Gastroesophageal sphincter (tissue), 4 donors: ENCODE results near the gene DACH1. TPM values are rescaled to one million over a fixed set of nuclear protein-coding genes. Genes with fewer than 3 reads are reported as not detected.

Experiments used
- ATAC-seq: fragments of 150-250 bp; one replicate; pipeline ENCODE4 v1.9.1; 2016; ENCODE audit warnings: mild to moderate bottlenecking, moderate library complexity
- H3K27ac ChIP-seq, 4 donors: fragments of 200-600 bp; sonication (generic) in 3 of 4; 1 replicate in 3 of 4; 2 replicates in 1 of 4; pipeline ENCODE4 v1.5.1; 2016 to 2019
- H3K27me3 ChIP-seq: fragments of 200-600 bp; sonication (generic); one replicate; pipeline ENCODE4 v1.5.1; 2019
- H3K36me3 ChIP-seq, 2 donors: fragments of 200-600 bp; sonication (generic); one replicate each; pipeline ENCODE4 v1.5.1; 2019; ENCODE audit warnings: control low read depth in 1 of 2
- H3K4me1 ChIP-seq, 3 donors: fragments of 200-600 bp; sonication (generic); 1 replicate in 2 of 3; 2 replicates in 1 of 3; pipeline ENCODE4 v1.5.1; 2016 to 2019; ENCODE audit warnings: control low read depth in 2 of 3
- H3K4me3 ChIP-seq, 2 donors: fragments of 200-600 bp; sonication (generic); one replicate each; pipeline ENCODE4 v1.5.1; 2019; ENCODE audit warnings: mild to moderate bottlenecking in 1 of 2, moderate library complexity in 1 of 2
- H3K9me3 ChIP-seq, 3 donors: fragments of 200-600 bp; sonication (generic); one replicate each; pipeline ENCODE4 v1.5.1; 2017 to 2019; ENCODE audit warnings: control low read depth in 2 of 3
- EP300 ChIP-seq: sonication (generic); formaldehyde crosslinking; IDR thresholded peaks from one replicate; pipeline ENCODE4 v1.6.1; 2017; ENCODE audit warnings: antibody characterized with exemption, mild to moderate bottlenecking
- POLR2A ChIP-seq, 2 donors: fragments of 450-650 bp; IDR thresholded peaks; one replicate each; pipeline ENCODE4 v1.6.1; 2017; ENCODE audit warnings: antibody characterized with exemption in 2 of 2, mild to moderate bottlenecking in 2 of 2, moderate library complexity in 1 of 2
- POLR2AphosphoS5 ChIP-seq: sonication (generic); formaldehyde crosslinking; IDR thresholded peaks from one replicate; pipeline ENCODE4 v1.6.1; 2017; ENCODE audit warnings: antibody characterized with exemption
- WGBS, 2 donors: methylation state at CpG; one replicate each; pipeline ENCODE4 v1.1.5; 2018; ENCODE audit warnings: low coverage in 1 of 2; 5-methylcytosine and 5-hydroxymethylcytosine counted together
- total RNA-seq, 4 donors: library from RNA; depleted of rRNA; stranded (reverse); fragments of >200 nt; gene quantifications; one replicate each; pipeline ENCODE4 v1.1.0, GENCODE V29; 2016
- TF ChIP-seq, protein P1 (sequence below), 4 experiments: fragments of 200-600 bp in 2 of 4; fragments of 450-650 bp in 2 of 4; sonication (generic) in 1 of 4; IDR thresholded peaks; one replicate each; pipeline ENCODE4 v1.5.1; 2017 to 2019; ENCODE audit warnings: antibody characterized with exemption in 4 of 4, mild to moderate bottlenecking in 2 of 4, moderate library complexity in 2 of 4

The DACH1 gene
- total RNA-seq, 4 donors from 2014 or later = 1.1 to 2.1 (median 1.7) TPM

DNA sequence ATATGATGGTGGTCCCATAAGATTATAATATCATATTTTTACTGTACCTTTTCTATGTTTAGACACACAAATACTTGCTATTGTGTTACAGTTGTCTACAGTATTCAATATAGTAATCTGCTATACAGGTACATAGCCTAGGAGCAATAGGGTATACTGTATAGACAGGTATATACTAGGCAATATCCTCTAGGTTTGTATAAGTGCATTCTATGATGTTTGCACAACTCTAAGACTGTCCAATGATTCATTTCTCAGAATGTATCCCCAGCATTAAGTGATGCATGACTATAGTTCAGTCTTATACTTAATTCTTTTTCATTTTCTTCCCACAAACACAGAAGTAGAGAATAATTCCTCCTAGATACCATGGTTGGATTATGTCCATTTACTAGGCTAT is 383.3 kb downstream of the DACH1 start:
- Histone ChIP-seq H3K27ac (no peak overlapping the region), H3K36me3 (no peaks in the 10 kb centered on the region), H3K9me3 (no peaks in the 10 kb centered on the region), H3K27me3 (no peaks in the 10 kb centered on the region), H3K4me1 (no peaks in the 10 kb centered on the region), H3K4me3 (no peak overlapping the region)
- TF ChIP-seq POLR2AphosphoS5 (no peak), POLR2A (IDR thresholded peaks at IDR 0.05) (no peak), EP300 (no peak)
- TF ChIP-seq, protein P1, sequence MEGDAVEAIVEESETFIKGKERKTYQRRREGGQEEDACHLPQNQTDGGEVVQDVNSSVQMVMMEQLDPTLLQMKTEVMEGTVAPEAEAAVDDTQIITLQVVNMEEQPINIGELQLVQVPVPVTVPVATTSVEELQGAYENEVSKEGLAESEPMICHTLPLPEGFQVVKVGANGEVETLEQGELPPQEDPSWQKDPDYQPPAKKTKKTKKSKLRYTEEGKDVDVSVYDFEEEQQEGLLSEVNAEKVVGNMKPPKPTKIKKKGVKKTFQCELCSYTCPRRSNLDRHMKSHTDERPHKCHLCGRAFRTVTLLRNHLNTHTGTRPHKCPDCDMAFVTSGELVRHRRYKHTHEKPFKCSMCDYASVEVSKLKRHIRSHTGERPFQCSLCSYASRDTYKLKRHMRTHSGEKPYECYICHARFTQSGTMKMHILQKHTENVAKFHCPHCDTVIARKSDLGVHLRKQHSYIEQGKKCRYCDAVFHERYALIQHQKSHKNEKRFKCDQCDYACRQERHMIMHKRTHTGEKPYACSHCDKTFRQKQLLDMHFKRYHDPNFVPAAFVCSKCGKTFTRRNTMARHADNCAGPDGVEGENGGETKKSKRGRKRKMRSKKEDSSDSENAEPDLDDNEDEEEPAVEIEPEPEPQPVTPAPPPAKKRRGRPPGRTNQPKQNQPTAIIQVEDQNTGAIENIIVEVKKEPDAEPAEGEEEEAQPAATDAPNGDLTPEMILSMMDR (IDR thresholded peaks at IDR 0.05) = no peak
- no peak for ATAC-seq

DNA sequence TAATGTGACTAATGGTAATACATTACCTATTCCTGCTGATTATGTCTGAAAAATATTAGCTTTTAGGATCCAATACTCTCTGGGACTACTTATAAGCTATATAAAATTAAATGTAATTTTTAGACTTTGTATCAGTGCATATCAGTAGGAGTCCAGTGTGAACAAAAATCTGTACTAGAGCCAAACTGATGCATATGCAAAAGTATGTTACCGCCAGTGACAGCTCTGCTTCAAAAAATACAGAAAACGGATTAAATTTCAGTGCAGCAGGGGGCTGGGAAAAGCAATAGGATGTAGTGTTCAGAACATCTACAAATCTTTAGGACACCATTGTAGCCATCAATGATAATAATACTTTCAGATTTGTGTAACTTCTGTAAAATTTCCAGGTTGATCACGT is 385.5 kb downstream of the DACH1 start:
- no peaks in the 10 kb centered on the region for H3K36me3 ChIP-seq
- H3K4me3 ChIP-seq = no peak overlapping the region
- no peaks in the 10 kb centered on the region for H3K4me1 ChIP-seq
- ATAC-seq = no peak
- WGBS, 2 donors = 85 to 96% methylated on average over 3 of the region's 3 CpGs
- TF ChIP-seq, protein P1 (IDR thresholded peaks at IDR 0.05) = no peak
- TF ChIP-seq POLR2A (IDR thresholded peaks at IDR 0.05) (no peak), POLR2AphosphoS5 (no peak), EP300 (no peak)
- no peaks in the 10 kb centered on the region for H3K27me3 ChIP-seq
- no peak overlapping the region for H3K27ac ChIP-seq
- H3K9me3 ChIP-seq = no peaks in the 10 kb centered on the region

DNA sequence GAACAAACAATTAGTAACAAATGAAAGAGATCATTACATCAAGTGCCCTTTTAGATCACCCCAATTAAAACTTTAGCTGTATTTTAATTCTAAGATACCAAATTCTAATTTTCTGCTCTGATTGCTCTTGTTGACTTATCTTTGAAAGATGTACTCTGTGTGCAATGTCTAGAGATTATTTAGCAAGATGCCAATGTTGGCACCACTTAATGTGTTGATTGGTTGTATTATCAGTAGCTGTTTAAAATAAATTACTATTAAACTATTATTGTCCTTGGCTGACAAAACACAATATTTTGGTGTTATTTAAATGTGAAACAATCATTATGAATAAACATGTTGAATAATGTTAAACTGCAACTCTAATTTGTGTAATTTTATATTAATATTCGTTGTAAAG is 386.0 kb downstream of the DACH1 start:
- H3K27me3 ChIP-seq = no peaks in the 10 kb centered on the region
- H3K4me1 ChIP-seq = no peaks in the 10 kb centered on the region
- no peak for TF ChIP-seq POLR2A (IDR thresholded peaks at IDR 0.05)
- no peak for TF ChIP-seq POLR2AphosphoS5
- TF ChIP-seq, protein P1 (IDR thresholded peaks at IDR 0.05) = no peak
- TF ChIP-seq EP300 = no peak

DNA sequence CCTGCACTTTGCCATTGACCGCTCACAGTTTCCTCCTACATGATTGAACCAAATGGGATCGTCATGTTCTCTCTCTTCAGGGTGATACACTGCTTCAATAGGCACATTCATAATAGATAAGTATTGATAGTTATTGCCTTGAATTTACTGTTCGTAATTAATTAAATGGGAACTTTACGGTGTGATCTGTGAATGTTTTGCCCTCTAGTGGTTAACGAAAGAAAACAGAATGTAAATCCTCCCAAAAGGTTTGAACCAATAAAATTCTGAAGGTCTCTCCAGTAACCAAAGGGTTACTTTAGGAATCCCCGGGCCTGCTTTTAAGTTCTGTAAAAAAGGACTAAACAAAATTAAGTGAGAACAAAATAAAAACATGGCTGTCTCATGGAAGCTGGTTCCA is 389.3 kb downstream of the DACH1 start:
- Histone ChIP-seq H3K36me3 (no peaks in the 10 kb centered on the region), H3K27ac (no peak overlapping the region), H3K4me3 (no peak overlapping the region), H3K9me3 (no peaks in the 10 kb centered on the region), H3K4me1 (no peaks in the 10 kb centered on the region), H3K27me3 (no peaks in the 10 kb centered on the region)
- TF ChIP-seq POLR2A (IDR thresholded peaks at IDR 0.05) (no peak), EP300 (no peak), POLR2AphosphoS5 (no peak)
- TF ChIP-seq, protein P1 (IDR thresholded peaks at IDR 0.05) = no peak
- ATAC-seq = no peak
- 76% methylated on average over 6 of the region's 6 CpGs for WGBS, 2 donors

More for the DNA sequence above, 386.0 kb downstream of the DACH1 start:
- ATAC-seq = no peak
- WGBS, 2 donors = 78 to 85% methylated on average over 1 of the region's 1 CpG
- Histone ChIP-seq H3K36me3 (no peaks in the 10 kb centered on the region), H3K27ac (no peak overlapping the region), H3K4me3 (no peak overlapping the region), H3K9me3 (no peaks in the 10 kb centered on the region)

DNA sequence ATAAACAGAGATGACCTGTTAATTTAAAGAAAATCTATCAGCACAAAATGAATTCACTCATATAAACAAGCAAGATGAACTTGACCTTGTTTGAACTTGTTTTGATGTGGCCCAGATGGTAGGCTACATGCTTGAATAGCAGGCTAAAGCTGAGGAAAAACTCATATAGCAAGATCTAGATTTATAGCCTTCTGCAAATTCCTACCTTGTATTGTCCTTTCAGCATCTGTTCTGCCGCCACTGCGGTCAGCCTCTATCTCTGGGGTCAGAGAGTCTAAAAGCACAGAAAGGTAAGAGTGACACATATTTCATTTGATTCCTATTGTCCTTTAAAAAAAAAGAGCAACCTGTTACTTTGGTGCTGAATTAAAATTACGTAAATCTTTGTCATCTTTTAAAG is 392.1 kb downstream of the DACH1 start:
- H3K36me3 ChIP-seq = no peaks in the 10 kb centered on the region
- no peak overlapping the region for H3K4me3 ChIP-seq
- no peak for ATAC-seq
- no peaks in the 10 kb centered on the region for H3K27me3 ChIP-seq
- H3K27ac ChIP-seq = no peak overlapping the region
- H3K9me3 ChIP-seq = no peaks in the 10 kb centered on the region
- H3K4me1 ChIP-seq = no peaks in the 10 kb centered on the region
- 48 to 81% methylated on average over 3 of the region's 3 CpGs for WGBS, 2 donors
- TF ChIP-seq POLR2AphosphoS5 = no peak
- no peak for TF ChIP-seq POLR2A (IDR thresholded peaks at IDR 0.05)
- no peak for TF ChIP-seq EP300
- TF ChIP-seq, protein P1 (IDR thresholded peaks at IDR 0.05) = no peak
